ENCODE results near the gene CRYBG3.

CRYBG3 gene

DNA sequence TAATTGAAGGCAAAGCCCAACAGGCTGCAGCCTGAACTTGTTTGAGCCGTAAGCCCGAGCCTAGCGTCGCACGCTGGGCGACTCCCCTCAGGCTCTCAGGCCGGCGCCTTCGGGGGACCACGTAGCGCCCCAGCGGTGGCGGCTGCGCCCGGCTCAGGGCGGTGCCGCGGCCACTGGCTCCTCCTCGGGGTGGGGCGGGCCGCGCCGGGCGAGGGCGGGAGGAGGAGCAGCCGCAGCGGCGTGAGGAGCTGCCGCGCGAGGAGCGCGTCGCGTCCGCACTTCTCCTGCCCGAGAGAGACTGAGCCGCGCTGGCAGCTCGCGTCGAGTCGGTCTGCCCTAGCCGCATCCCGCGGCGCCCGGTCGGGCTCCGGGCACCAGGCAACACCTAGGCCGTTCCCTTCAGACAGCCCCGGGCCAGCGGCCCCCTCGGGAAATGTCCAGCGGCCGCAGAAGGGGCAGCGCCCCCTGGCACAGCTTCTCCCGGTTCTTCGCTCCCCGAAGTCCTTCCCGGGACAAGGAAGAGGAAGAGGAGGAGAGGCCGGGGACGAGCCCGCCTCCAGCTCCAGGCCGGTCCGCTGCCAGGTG, at the start of gene CRYBG3:
CRYBG3 (plus strand) TSS at position 238 of the 585 bp plus-strand sequence; CDS start at position 434, 196 bp downstream.
- peaks cover 27% of the 10 kb centered on the region for H3K4me1 Mint-ChIP-seq
- peaks cover 49% of the 10 kb centered on the region for H3K27me3 Mint-ChIP-seq
- H3K27ac Mint-ChIP-seq, result peak within 1 kb of the TSS in 1 of 2 donors; percentile 82
- ATAC-seq (peak; percentile 98), DNase-seq (peak; percentile 82 to 89)
- peak within 1 kb of the TSS; percentile 90 to 91 for H3K4me3 Mint-ChIP-seq
- H3K9me3 Mint-ChIP-seq, result no peaks in the 10 kb centered on the region

DNA sequence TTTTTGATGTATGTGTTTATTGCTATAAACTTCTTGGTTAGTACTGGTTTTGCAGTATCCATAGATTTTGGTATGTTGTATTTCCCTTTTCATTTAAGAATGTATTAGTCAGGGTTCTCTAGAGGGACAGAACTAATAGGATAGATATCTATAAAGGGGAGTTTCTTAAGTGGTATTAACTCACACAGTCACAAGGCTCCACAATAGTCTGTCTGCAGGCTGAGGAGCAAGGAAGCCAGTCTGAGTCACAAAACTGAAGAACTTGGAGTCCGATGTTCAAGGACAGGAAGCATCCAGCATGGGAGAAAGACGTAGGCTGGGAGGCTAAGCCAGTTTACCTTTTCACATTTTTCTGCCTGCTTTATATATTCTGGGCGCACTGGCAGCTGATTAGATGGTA, 48.9 kb upstream of the CRYBG3 start:
- Mint-ChIP-seq H3K27me3 (no peaks in the 10 kb centered on the region), H3K4me3 (no peak overlapping the region), H3K27ac (peak overlapping the region in 1 of 2 donors; percentile 60), H3K4me1 (no peaks in the 10 kb centered on the region), H3K9me3 (peaks cover 0 to 5% of the 10 kb centered on the region in 2 donors)
- DNase-seq, result no peak
- no peak for ATAC-seq

DNA sequence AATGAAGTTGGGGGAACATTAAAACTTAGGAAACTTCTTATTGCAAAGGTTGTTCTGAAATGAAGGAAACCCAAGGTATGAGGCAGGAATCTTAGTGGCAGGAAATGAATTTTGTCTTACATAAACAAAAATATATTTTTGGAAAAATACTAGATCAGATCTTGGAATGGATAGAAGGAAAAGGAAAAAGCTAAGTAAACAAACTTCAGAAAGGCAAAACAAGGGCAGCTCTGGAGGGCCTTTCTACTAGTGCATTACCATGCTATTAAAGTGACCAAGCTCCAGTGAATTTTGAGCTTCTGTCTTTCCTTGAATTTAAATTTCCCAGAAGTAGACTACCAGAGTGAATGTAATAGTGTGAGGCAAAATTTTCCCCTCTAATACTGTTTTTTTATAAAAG, 43.7 kb upstream of the CRYBG3 start:
- no peaks in the 10 kb centered on the region for H3K4me1 Mint-ChIP-seq
- H3K27me3 Mint-ChIP-seq, result no peaks in the 10 kb centered on the region
- ATAC-seq (no peak), DNase-seq (no peak)
- H3K27ac Mint-ChIP-seq, result no peak overlapping the region
- H3K4me3 Mint-ChIP-seq, result no peak overlapping the region
- H3K9me3 Mint-ChIP-seq, result no peaks in the 10 kb centered on the region

DNA sequence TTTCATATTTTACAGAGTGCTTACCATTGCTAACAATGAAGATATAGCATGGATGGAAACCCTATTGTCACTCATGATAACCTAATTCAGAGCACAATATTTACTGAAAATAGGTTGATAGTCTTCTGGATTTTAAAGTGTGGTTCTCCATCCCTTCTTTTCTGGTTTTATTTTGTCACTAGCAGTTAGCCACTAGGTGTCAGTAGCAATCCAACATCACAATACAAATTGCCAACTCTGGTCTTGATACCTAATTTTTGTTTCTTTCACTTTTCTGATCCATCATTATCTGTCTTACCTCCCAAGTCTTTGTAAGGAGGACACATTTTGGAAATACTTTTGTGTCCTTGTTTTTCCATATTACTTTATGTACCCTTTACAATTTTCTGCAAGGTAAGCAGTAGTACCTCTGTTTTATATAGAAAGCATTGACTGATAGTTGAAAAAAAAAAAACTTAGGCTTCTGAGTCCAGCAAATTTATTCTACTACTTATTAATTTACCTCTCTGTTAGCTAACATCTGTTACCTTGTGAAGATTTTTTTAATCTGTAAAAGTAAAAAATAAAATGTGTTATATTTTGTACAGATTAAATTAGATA, 28.3 kb upstream of the CRYBG3 start:
- no peak overlapping the region for H3K27ac Mint-ChIP-seq
- DNase-seq, result peak in 1 of 2 donors; percentile 3
- no peaks in the 10 kb centered on the region for H3K27me3 Mint-ChIP-seq
- H3K4me3 Mint-ChIP-seq, result no peak overlapping the region
- peak; percentile 46 for ATAC-seq
- H3K9me3 Mint-ChIP-seq, result no peaks in the 10 kb centered on the region
- H3K4me1 Mint-ChIP-seq, result no peaks in the 10 kb centered on the region

DNA sequence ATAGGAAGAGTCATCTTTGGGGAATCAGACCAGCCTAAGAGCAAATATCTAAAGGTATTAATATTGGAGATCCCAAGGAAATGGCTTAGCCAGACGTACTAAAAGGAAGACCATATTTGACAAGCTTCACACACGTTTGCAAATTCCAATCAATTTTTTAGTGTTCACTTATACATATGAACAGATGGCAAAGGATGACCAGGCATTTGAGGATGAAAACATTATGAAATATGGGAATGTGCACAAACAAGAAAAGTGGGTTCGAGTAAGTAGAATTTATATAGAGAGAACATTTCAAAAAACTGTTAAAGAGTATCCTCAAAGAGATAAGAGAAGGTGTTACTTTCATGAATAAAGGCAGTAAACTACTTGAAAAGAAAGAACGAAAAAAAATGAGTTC, 25.9 kb upstream of the CRYBG3 start:
- H3K9me3 Mint-ChIP-seq, result no peaks in the 10 kb centered on the region
- no peak overlapping the region for H3K27ac Mint-ChIP-seq
- ATAC-seq (no peak), DNase-seq (no peak)
- H3K27me3 Mint-ChIP-seq, result no peaks in the 10 kb centered on the region
- no peaks in the 10 kb centered on the region for H3K4me1 Mint-ChIP-seq
- no peak overlapping the region for H3K4me3 Mint-ChIP-seq

DNA sequence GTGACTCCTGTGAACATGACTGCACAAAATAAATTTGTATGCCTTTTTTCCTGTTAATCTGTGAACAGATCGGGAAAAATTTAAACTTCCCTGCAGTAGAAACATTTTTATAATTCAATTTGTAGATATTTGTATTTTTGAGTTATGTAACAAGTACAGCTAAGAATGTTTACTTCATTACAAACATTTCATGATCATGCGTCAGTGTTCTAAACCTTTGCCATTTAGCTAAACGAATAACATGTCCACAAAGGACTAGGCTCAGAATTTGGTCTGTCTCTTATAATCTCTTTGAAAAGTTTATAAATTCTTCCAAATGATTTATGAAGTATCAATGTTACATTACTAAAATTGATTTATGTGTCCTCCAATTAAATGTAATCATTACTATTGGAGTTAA, 17.3 kb upstream of the CRYBG3 start:
- ATAC-seq, result no peak
- Mint-ChIP-seq H3K9me3 (no peaks in the 10 kb centered on the region), H3K4me3 (no peak overlapping the region)

DNA sequence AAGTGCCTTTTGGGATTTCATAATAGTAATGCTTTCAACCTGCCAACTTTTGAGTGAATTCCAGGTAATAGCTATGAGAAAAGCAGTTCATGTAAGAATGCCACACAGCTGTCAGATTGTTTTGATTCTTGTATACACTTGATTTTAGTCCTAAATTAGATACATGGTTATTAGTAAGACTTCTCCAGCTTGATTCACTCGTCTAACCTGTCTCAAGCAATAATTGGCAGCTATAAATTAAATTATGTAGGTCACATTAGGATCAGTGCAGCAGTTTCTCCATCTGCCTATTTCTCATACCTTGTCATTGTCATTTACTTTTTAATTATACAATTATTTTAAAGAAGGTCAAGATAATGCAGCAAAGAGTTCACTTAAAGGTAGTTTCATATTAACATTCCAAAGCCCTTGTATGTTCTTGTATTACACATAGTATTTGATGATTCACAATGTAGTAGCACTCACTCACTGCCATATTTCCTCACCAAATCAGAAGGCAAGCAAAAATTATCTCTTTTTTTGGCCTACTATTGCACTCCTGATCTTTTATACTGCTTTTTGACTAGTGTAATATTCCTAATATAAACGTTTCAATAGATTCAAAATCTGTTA, 10.9 kb upstream of the CRYBG3 start:
- ATAC-seq, result no peak
- peaks cover 7% of the 10 kb centered on the region for H3K27me3 Mint-ChIP-seq
- DNase-seq, result no peak
- peaks cover 10% of the 10 kb centered on the region for H3K4me1 Mint-ChIP-seq
- no peak overlapping the region for H3K27ac Mint-ChIP-seq
- no peaks in the 10 kb centered on the region for H3K9me3 Mint-ChIP-seq
- no peak overlapping the region for H3K4me3 Mint-ChIP-seq

More for the DNA sequence above, 17.3 kb upstream of the CRYBG3 start:
- H3K4me1 Mint-ChIP-seq, result no peaks in the 10 kb centered on the region
- H3K27ac Mint-ChIP-seq, result no peak overlapping the region
- no peak for DNase-seq
- peaks cover 7% of the 10 kb centered on the region for H3K27me3 Mint-ChIP-seq

DNA sequence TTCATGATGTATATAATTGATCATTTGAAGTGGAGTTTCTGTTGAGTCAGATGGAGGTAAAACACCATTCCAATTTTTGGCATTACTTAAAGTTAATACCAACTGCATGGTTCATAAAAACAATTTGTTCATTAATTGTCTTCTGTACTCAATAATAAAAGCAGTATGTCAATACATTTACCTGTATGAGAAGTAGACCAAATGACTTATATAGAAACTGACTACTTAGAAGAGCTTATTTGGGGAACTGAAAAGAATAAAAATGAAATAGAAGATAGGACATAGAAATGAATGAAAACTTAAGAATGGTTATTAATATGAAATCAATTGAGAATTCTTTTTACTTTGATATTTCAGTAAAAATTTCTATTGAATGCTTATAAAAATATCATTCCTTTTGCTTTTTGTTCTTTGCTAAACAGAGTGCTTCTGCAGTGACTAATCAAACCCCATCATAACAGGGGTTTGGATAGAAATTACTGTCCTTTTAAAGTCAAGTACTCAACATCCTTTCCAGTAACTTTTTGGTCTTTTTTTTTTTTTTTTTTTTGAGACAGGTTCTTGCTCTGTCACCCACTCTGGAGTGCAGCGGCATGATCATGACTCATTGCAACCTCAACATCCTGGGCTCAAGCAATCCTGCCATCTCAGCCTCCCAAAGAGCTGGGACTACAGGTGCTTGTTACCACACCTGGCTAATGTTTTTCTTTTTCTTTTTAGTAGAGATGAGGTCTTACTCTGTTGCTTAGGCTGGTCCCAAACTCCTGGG, 6.5 kb upstream of the CRYBG3 start:
- no peaks in the 10 kb centered on the region for H3K9me3 Mint-ChIP-seq
- peaks cover 13% of the 10 kb centered on the region for H3K4me1 Mint-ChIP-seq
- DNase-seq, result peak in 1 of 2 donors; percentile 40
- peaks cover 18% of the 10 kb centered on the region for H3K27me3 Mint-ChIP-seq
- H3K27ac Mint-ChIP-seq, result no peak overlapping the region
- H3K4me3 Mint-ChIP-seq, result no peak overlapping the region
- peak; percentile 96 for ATAC-seq

DNA sequence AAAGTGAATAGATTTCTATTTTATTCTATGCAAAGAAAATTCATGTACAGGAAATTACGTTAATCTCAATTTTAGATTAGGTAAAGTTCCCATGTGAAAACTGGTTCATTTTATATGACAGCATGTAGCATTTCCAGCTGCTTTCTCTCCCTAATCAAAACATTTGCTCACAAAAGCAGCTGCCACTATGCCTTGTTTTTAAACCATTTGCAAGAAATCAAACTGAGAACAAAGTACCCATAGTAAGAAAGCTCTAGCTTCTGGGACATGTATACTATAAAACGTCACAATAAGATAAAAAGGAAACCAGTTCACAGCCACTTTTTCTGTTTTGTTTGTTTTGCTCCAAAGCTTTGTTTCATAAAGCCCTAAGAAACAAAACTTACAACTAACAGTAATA, 5.0 kb upstream of the CRYBG3 start:
- no peak for ATAC-seq
- Mint-ChIP-seq H3K27me3 (peaks cover 28% of the 10 kb centered on the region), H3K9me3 (no peaks in the 10 kb centered on the region), H3K4me1 (peaks cover 22% of the 10 kb centered on the region), H3K4me3 (no peak overlapping the region), H3K27ac (no peak overlapping the region)
- no peak for DNase-seq

DNA sequence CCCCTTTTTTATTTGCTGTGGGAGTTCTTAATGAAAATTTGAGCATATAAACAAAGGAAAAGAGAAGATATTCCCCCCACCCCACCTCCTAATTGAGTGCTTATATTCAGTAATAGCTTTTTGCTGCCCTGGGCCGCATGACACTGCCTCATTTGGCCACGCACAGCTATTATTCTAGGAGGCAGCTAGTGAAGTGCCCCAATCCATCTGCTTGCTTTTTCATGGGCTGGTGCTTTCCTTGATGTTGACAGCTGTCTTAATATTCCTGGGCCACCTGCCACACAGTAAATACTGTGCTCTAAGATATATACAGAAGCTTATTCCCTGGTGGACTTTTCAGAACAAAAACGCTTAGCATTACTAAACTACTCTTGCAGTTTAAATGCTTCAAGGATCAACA, 3.8 kb upstream of the CRYBG3 start:
- Mint-ChIP-seq H3K27me3 (peaks cover 38% of the 10 kb centered on the region), H3K4me3 (no peak overlapping the region), H3K27ac (no peak overlapping the region), H3K4me1 (peaks cover 33% of the 10 kb centered on the region), H3K9me3 (no peaks in the 10 kb centered on the region)
- DNase-seq (no peak), ATAC-seq (no peak)

DNA sequence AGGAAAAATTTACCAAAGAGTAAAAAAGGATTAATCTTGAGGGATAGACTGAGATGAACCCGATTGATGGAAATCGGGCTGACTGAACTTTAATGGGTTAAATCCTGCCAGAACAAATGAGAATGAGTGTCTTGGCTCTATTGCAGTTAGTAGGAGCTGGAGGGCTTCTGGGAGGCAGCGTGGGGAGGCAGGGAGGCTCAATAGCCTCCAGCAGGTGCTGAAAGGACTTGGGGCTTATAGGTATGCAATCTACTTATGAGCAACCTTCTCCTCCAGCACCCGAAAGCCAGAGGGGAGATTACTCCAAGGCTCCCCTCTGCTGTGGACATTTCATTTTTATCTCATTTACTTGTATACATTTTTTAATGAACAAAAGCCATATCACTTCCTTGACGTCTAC, 1.0 kb upstream of the CRYBG3 start:
- Mint-ChIP-seq H3K27me3 (peaks cover 49% of the 10 kb centered on the region), H3K4me3 (peak overlapping the region; percentile 90 to 91), H3K4me1 (peaks cover 30% of the 10 kb centered on the region), H3K9me3 (no peaks in the 10 kb centered on the region), H3K27ac (no peak overlapping the region)
- no peak for ATAC-seq
- DNase-seq, result no peak

DNA sequence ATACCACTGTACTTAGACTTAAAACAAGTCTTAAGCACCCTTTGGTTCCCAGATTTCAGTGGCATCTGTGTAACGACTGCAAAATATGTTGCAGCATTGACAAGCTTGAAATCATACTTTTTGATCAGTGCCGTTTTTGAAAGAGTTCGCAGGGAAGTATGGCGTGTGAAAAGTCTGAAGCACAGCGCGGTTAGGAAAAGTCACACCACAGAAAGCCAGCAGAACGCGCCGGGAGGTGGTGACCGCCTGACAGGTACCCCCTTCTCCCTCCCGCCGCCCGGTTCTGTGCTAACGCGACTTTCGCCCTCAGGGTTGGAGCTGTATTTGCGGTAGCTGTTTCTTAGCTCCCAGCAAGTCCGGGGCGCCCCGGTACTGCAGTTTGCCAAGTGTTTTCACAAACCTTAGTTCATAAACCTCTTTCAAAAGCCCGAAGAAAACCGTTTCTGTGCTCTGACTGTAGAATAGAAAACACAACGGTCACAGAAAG, 481 bp upstream of the CRYBG3 start:
- no peak overlapping the region for H3K27ac Mint-ChIP-seq
- H3K9me3 Mint-ChIP-seq, result no peaks in the 10 kb centered on the region
- H3K4me1 Mint-ChIP-seq, result peaks cover 27% of the 10 kb centered on the region
- peak overlapping the region; percentile 90 to 91 for H3K4me3 Mint-ChIP-seq
- DNase-seq, result no peak
- peak; percentile 66 for ATAC-seq
- H3K27me3 Mint-ChIP-seq, result peaks cover 49% of the 10 kb centered on the region

DNA sequence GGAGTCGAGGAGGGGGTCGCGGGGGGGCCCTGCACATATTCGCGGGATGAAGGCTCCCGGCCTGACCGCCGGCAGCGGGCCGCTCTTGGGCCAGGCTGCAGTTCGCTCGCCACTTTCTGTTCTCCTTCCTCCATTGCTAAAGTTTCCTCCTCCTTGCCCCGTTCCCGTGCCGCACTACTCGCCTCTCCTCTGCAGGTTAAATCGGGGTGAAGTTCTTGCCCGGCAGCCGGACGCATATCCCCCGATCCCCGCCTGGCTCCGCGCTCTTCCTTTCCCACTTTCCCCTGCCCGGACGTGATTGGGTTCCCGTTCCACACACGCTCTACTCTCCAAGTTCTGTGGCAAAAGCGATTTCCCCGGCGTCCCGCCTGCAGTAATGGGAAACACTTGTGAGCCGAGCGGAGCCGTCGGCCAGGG, 556 bp downstream of the CRYBG3 start:
- H3K27ac Mint-ChIP-seq, result peak overlapping the region in 1 of 2 donors; percentile 77
- ATAC-seq (peak; percentile 24), DNase-seq (peak in 1 of 2 donors; percentile 13)
- no peaks in the 10 kb centered on the region for H3K9me3 Mint-ChIP-seq
- H3K27me3 Mint-ChIP-seq, result peaks cover 49% of the 10 kb centered on the region
- H3K4me1 Mint-ChIP-seq, result peaks cover 27% of the 10 kb centered on the region
- peak overlapping the region; percentile 90 to 91 for H3K4me3 Mint-ChIP-seq

DNA sequence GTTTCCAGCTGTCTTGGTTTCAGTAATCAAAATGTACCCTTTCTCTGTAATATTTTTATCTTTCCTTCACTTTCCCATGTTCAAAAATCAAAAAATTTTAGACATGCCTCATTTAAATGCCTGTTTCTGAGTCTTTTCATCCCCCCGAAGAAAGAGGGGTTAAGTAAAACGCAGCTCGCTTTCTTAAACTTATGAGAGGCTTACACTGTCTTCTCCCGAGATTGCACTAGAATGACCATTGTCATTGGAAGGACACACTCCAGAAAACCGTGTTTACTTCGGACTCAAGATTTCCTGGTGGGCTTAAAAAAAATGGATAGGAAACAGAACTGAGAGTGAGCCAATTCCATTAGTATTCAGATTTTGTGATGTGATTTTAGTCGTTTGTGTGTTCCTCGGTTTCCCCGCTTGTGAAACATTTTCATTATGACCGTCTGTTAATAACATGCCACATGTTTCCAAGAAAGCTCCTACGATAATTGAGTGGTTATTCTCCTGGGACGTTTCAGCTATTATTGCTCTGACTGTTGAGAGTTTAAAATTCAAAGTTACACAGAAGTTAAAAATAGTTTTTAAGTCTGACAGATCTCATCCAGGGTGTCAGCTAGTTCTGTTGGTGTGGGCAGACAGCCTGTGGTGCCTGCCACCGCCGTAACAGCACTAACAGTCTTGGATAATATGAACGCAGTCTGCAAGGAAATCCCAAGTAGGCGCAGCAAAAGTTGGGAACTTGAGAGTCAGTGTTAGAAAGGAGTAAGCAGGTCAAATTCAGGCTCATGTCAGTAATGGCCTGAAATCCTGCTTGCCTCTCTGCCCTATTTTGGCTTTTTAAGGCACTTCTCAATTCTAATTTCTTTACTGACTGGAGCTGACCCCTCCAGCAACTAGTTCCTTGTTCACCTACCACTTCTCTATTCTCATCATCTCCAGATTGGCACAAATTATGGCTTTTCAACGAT, 1.5 kb downstream of the CRYBG3 start:
- ATAC-seq (no peak), DNase-seq (no peak)
- H3K4me3 Mint-ChIP-seq, result peak overlapping the region; percentile 90 to 91
- H3K27ac Mint-ChIP-seq, result peak overlapping the region in 1 of 2 donors; percentile 82
- H3K9me3 Mint-ChIP-seq, result no peaks in the 10 kb centered on the region
- H3K4me1 Mint-ChIP-seq, result peaks cover 27% of the 10 kb centered on the region
- peaks cover 42% of the 10 kb centered on the region for H3K27me3 Mint-ChIP-seq

DNA sequence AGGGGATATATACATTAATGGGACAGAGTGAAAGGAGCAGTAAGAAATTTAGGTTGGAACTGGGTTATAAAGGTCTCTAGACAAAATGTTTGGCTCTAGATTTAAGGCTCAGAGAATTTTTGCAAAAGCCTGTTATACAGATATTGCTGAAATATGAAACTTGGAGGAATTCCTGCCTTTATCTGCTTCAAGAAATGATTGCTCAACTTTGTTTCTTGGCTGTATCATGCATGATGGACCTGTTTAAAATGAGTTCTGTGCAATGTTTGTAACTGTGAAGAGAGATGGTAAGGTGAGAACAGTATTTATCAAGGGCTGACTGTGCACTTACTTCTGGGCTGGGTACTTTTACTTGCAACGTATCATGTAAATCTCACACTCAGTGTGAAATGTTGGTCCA, 3.3 kb downstream of the CRYBG3 start:
- no peak overlapping the region for H3K4me3 Mint-ChIP-seq
- DNase-seq (no peak), ATAC-seq (no peak)
- H3K27ac Mint-ChIP-seq, result no peak overlapping the region
- H3K4me1 Mint-ChIP-seq, result peaks cover 27% of the 10 kb centered on the region
- H3K27me3 Mint-ChIP-seq, result peaks cover 33% of the 10 kb centered on the region
- H3K9me3 Mint-ChIP-seq, result no peaks in the 10 kb centered on the region

Data from stimulated activated naive CD8-positive, alpha-beta T cell treated with anti-CD3 and anti-CD28 coated beads, Interleukin-15, amount 100 ng/mL, for 72 hours (primary cell).